Activated effector memory CD4-positive, alpha-beta T cell treated with anti-CD3 and anti-CD28 coated beads, Interleukin-2, amount 50 U/mL, for 16 hours (primary cell): ENCODE data around the gene C1QTNF6.

Source experiments
- DNase-seq: peaks from one replicate; pipeline ENCODE4 v3.0.0-alpha.2; 2020

C1QTNF6 gene

GRCh38 chr22:37139762-37140161, 48.3 kb downstream of the C1QTNF6 start:
- no peak for DNase-seq

DNA sequence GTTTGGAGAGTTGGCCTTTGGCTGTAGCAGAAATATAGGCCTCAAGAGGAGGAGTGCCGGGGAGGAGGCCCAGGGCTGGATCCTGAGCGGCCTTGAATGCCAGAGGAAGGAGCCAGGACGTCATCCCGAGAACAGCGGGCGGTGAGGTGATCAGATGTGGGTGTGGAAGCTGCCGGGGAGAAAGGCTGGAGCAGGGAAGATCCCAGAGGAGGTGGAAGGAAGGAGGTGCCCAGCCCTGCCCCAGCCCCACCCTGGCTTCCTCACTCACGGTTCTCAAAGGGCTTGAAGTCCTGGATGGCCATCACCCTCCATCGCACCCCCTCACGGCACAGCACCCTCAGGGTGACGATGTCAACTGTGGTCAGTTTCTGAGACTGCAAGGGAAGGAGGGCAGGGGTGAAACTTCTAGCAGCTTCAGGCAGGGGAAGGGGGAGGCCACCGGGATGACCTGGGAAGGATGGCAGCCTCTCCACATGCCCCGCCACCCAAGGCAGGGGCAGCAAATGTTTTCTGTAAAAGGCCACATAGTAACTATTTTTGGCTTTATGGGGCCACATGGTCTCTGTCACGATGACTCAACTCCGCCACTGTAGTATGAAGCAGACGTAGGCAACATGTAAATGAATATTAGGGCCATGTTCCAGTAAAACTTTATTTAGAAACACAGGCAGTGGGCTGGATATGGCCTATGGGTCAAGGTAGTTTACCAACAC, 49.0 kb downstream of the C1QTNF6 start:
- DNase-seq = no peak

- DNase-seq = no peak
These were observed 50.0 kb downstream of the C1QTNF6 start for GRCh38 chr22:37137903-37138665.

DNA sequence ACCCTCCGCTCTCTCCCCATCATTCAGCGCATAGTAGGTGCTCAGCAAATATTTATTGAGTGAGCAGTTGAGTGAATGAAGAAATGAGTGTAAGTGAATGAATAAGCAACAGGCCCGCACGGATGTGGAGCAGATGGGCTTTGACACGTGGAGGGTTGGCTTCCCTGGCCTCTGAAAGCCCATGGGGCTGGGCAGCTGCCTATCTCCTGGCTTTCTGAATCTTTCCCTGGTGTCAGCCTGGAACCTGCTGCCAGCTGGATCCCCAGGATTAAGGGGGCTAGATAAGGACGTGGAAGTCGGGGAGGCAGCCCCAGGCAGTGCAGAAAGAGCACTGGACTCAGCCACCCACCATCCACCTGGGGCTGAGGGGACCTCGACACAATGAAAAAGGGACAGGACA, 50.9 kb downstream of the C1QTNF6 start:
- no peak for DNase-seq

- no peak for DNase-seq
These were observed 53.0 kb downstream of the C1QTNF6 start for GRCh38 chr22:37135023-37135422.

- no peak for DNase-seq
These were observed 54.6 kb downstream of the C1QTNF6 start for GRCh38 chr22:37133304-37134018.

- no peak for DNase-seq
These were observed 55.3 kb downstream of the C1QTNF6 start for GRCh38 chr22:37132773-37133172.
